Activated T-cell treated with anti-CD3 and anti-CD28 coated beads for 4 hours (primary cell): ENCODE data around the gene C1QTNF2.
"Not testable (repeated sequence)": the region's sequence is repeated elsewhere in the genome, so short reads cannot be mapped to it uniquely, and the experiment has no call there.

Experiments
- DNase-seq: peaks from one replicate; pipeline ENCODE4 v3.0.0-alpha.2; 2020

C1QTNF2 gene

GRCh38 chr5:160339406-160340130 is 30.9 kb downstream of the C1QTNF2 start:
- DNase-seq = no peak

GRCh38 chr5:160334716-160335115 is 35.7 kb downstream of the C1QTNF2 start:
- not testable (repeated sequence) for DNase-seq

- DNase-seq = no peak
Observed at GRCh38 chr5:160333721-160334120, 36.7 kb downstream of the C1QTNF2 start.

GRCh38 chr5:160330212-160330611 is 40.2 kb downstream of the C1QTNF2 start:
- no peak for DNase-seq

GRCh38 chr5:160327818-160328217 is 42.6 kb downstream of the C1QTNF2 start:
- no peak for DNase-seq

GRCh38 chr5:160326981-160327380 is 43.4 kb downstream of the C1QTNF2 start:
- DNase-seq = no peak

- no peak for DNase-seq
Observed at GRCh38 chr5:160325716-160326115, 44.7 kb downstream of the C1QTNF2 start.

GRCh38 chr5:160324886-160325285 is 45.5 kb downstream of the C1QTNF2 start:
- no peak for DNase-seq

- no peak for DNase-seq
Observed at GRCh38 chr5:160318409-160318808, 52.0 kb downstream of the C1QTNF2 start.

- no peak for DNase-seq
Observed at GRCh38 chr5:160317434-160317833, 53.0 kb downstream of the C1QTNF2 start.

- DNase-seq = no peak
Observed at GRCh38 chr5:160315968-160316367, 54.5 kb downstream of the C1QTNF2 start.

- no peak for DNase-seq
Observed at GRCh38 chr5:160312960-160313727, 57.3 kb downstream of the C1QTNF2 start.

- no peak for DNase-seq
Observed at GRCh38 chr5:160312134-160312959, 58.1 kb downstream of the C1QTNF2 start, which contains the start of gene CCNJL. TSS of gene CCNJL (minus strand) at chr5:160312564. CDS start at chr5:160311923, 641 bp downstream.

GRCh38 chr5:160311491-160312133 is 58.8 kb downstream of the C1QTNF2 start:
- no peak for DNase-seq

- no peak for DNase-seq
Observed at GRCh38 chr5:160310552-160311295, 59.7 kb downstream of the C1QTNF2 start.

GRCh38 chr5:160310140-160310539 is 60.3 kb downstream of the C1QTNF2 start:
- DNase-seq = no peak

GRCh38 chr5:160306696-160307095 is 63.7 kb downstream of the C1QTNF2 start:
- DNase-seq = no peak

GRCh38 chr5:160305319-160305718 is 65.1 kb downstream of the C1QTNF2 start:
- no peak for DNase-seq

GRCh38 chr5:160303690-160304089 is 66.7 kb downstream of the C1QTNF2 start:
- DNase-seq = no peak

- DNase-seq = no peak
Observed at GRCh38 chr5:160298189-160298588, 72.2 kb downstream of the C1QTNF2 start.

- no peak for DNase-seq
Observed at GRCh38 chr5:160297776-160298175, 72.7 kb downstream of the C1QTNF2 start.
